PC-9 (cell line): ENCODE measurements around the gene CCP110. TPM values are rescaled to one million over a fixed set of nuclear protein-coding genes. Genes with fewer than 3 reads are reported as not detected.

Experiments
- BruUV-seq: library from RNA; stranded (reverse); fragments of 400-500 nt; replicated peaks from 2 replicates; lab custom pipeline; 2021; lab: Mats Ljungman, UMichigan
- CTCF ChIA-PET: fragments of 300-600 bp; sonication (Branson Sonifier 250); formaldehyde crosslinking; loops from one replicate; lab custom pipeline; 2022; ENCODE audit warnings: antibody characterized with exemption; lab: Charles Lee
- POLR2A ChIA-PET: fragments of 300-600 bp; sonication (Branson Sonifier 250); formaldehyde crosslinking; loops from one replicate; lab custom pipeline; 2022; ENCODE audit warnings: antibody characterized with exemption; ENCODE audit not compliant: unreplicated experiment; lab: Charles Lee
- DNase-seq, 2 experiments: peaks; one replicate each; pipeline versions ENCODE4 v3.0.0 to v3.0.0-alpha.2; 2015 to 2022; ENCODE audit warnings: mixed read lengths in 1 of 2
- H2AFZ ChIP-seq: fragments of 200-600 bp; sonication (generic); 2 replicates; pipeline ENCODE4 v1.8.1; 2017; ENCODE audit warnings: antibody characterized with exemption
- H3F3A ChIP-seq: fragments of 200-600 bp; sonication (generic); 2 replicates; pipeline ENCODE4 v1.8.1; 2017; ENCODE audit warnings: antibody characterized with exemption, mild to moderate bottlenecking, low read depth; ENCODE audit not compliant: insufficient read depth
- H3K27ac ChIP-seq: fragments of 200-600 bp; sonication (generic); 2 replicates; pipeline ENCODE4 v1.6.1; 2016; ENCODE audit warnings: mixed run types
- H3K27me3 ChIP-seq: fragments of 200-600 bp; sonication (generic); 2 replicates; pipeline ENCODE4 v1.6.1; 2016; ENCODE audit warnings: low read depth, mixed run types; ENCODE audit not compliant: insufficient read depth
- H3K36me3 ChIP-seq: fragments of 200-600 bp; sonication (generic); 2 replicates; pipeline ENCODE4 v1.6.1; 2016; ENCODE audit warnings: low read depth, mixed run types
- H3K4me1 ChIP-seq: fragments of 200-600 bp; sonication (generic); replicated peaks from 2 replicates; pipeline ENCODE4 v1.6.1; 2016; ENCODE audit warnings: mixed run types; ENCODE audit not compliant: insufficient read depth
- H3K4me2 ChIP-seq: fragments of 200-600 bp; sonication (generic); 2 replicates; pipeline ENCODE4 v1.6.1; 2017; ENCODE audit warnings: mixed run types
- H3K4me3 ChIP-seq: fragments of 200-600 bp; sonication (generic); 2 replicates; pipeline ENCODE4 v1.6.1; 2016; ENCODE audit warnings: mixed run types
- H3K79me2 ChIP-seq: fragments of 200-600 bp; sonication (generic); 2 replicates; pipeline ENCODE4 v1.6.1; 2017; ENCODE audit warnings: low read depth, mixed run types
- H3K9me2 ChIP-seq: fragments of 200-600 bp; sonication (generic); 2 replicates; pipeline ENCODE4 v1.8.1; 2017; ENCODE audit warnings: mild to moderate bottlenecking; ENCODE audit not compliant: insufficient read depth
- H3K9me3 ChIP-seq: fragments of 200-600 bp; sonication (generic); 2 replicates; pipeline ENCODE4 v1.8.1; 2016; ENCODE audit warnings: low read depth; ENCODE audit not compliant: insufficient read depth
- H4K20me1 ChIP-seq: fragments of 200-600 bp; sonication (generic); 2 replicates; pipeline ENCODE4 v1.8.1; 2017; ENCODE audit not compliant: insufficient read depth
- EZH2 ChIP-seq: fragments of 200-600 bp; sonication (generic); IDR thresholded peaks from 2 replicates; pipeline ENCODE4 v1.8.0; 2017; ENCODE audit warnings: antibody characterized with exemption, low read depth
- intact Hi-C: fragments of 100-400 bp; cut with micrococcal nuclease; formaldehyde crosslinking; loops from one replicate; pipeline ENCODE4 v1.10.0; 2022; ENCODE audit not compliant: unreplicated experiment
- total RNA-seq: library from RNA; stranded (reverse); gene quantifications from 2 replicates; pipeline ENCODE4 v1.2.3, GENCODE V29; 2021
- TF ChIP-seq, protein P1 (sequence below): fragments of 200-600 bp; sonication (generic); conservative IDR thresholded peaks from 2 replicates; pipeline ENCODE4 v1.6.1; 2017; ENCODE audit warnings: mixed run types, antibody characterized with exemption, mild to moderate bottlenecking, moderate library complexity

The CCP110 gene
- total RNA-seq, 1 experiment from 2014 or later: 31.9 TPM

- H3K9me3 ChIP-seq: peaks cover 6% of the 10 kb centered on the region; the same call in 1 of the 2 replicates
- no peaks in the 10 kb centered on the region for H3K36me3 ChIP-seq
- intact Hi-C loops: no loop called here
- H3F3A ChIP-seq: no peaks in the 10 kb centered on the region
- no peaks in the 10 kb centered on the region for H3K9me2 ChIP-seq
- H3K4me1 ChIP-seq: no peaks in the 10 kb centered on the region
- no peak overlapping the region for H3K4me3 ChIP-seq
- no peak overlapping the region for H3K27ac ChIP-seq
- H4K20me1 ChIP-seq: no peaks in the 10 kb centered on the region
- H3K27me3 ChIP-seq: no peaks in the 10 kb centered on the region
- CTCF ChIA-PET: interaction anchor here (0.6 kb wide), 1 partner anchor 342 kb away, joined by 4 read pairs; no protein-coding TSS in a partner anchor
- no peak overlapping the region for H3K4me2 ChIP-seq
- H2AFZ ChIP-seq: no peak overlapping the region
- TF ChIP-seq EZH2: no peak
- TF ChIP-seq, protein P1, sequence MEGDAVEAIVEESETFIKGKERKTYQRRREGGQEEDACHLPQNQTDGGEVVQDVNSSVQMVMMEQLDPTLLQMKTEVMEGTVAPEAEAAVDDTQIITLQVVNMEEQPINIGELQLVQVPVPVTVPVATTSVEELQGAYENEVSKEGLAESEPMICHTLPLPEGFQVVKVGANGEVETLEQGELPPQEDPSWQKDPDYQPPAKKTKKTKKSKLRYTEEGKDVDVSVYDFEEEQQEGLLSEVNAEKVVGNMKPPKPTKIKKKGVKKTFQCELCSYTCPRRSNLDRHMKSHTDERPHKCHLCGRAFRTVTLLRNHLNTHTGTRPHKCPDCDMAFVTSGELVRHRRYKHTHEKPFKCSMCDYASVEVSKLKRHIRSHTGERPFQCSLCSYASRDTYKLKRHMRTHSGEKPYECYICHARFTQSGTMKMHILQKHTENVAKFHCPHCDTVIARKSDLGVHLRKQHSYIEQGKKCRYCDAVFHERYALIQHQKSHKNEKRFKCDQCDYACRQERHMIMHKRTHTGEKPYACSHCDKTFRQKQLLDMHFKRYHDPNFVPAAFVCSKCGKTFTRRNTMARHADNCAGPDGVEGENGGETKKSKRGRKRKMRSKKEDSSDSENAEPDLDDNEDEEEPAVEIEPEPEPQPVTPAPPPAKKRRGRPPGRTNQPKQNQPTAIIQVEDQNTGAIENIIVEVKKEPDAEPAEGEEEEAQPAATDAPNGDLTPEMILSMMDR: no peak
- no TSS peak for BruUV-seq
- H3K79me2 ChIP-seq: no peaks in the 10 kb centered on the region
- POLR2A ChIA-PET: no interaction called here
- DNase-seq: no peak
Measured at GRCh38 chr16:19563377-19563776, 39.6 kb downstream of the CCP110 start.

DNA sequence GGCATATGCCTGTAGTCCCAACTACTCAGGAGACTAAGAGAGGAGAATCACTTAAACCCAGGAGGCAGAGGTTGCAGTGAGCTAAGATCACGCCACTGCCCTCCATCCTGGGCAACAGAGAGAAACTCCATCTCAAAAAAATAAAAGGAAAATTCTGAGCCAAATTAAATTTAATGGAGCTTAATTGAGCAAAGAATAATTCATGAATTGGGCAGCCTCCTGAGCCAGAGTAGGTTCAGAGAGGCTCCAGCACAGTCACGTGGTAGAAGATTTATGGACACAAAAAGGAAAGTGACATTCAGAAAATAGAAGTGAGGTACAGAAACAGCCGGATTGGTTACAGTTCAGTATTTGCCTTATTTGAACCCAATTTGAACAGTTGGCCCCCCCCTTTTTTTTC is 42.6 kb downstream of the CCP110 start:
- H3K4me3 ChIP-seq: no peak overlapping the region
- no peak overlapping the region for H2AFZ ChIP-seq
- ChIA-PET CTCF (no interaction called here), POLR2A (no interaction called here)
- no peaks in the 10 kb centered on the region for H3K79me2 ChIP-seq
- H3K9me2 ChIP-seq: no peaks in the 10 kb centered on the region
- H4K20me1 ChIP-seq: no peaks in the 10 kb centered on the region
- H3K27me3 ChIP-seq: no peaks in the 10 kb centered on the region
- no peaks in the 10 kb centered on the region for H3F3A ChIP-seq
- intact Hi-C loops: no loop called here
- BruUV-seq: no TSS peak
- TF ChIP-seq, protein P1: no peak
- no peak for TF ChIP-seq EZH2
- H3K4me1 ChIP-seq: no peaks in the 10 kb centered on the region
- no peak overlapping the region for H3K27ac ChIP-seq
- H3K9me3 ChIP-seq: peaks cover 6% of the 10 kb centered on the region; the same call in 1 of the 2 replicates
- H3K4me2 ChIP-seq: no peak overlapping the region
- no peaks in the 10 kb centered on the region for H3K36me3 ChIP-seq
- DNase-seq: no peak

GRCh38 chr16:19567560-19567959 is 43.8 kb downstream of the CCP110 start:
- no peaks in the 10 kb centered on the region for H3K9me2 ChIP-seq
- H2AFZ ChIP-seq: no peak overlapping the region
- no peaks in the 10 kb centered on the region for H3K79me2 ChIP-seq
- intact Hi-C loops: no loop called here
- no peak for DNase-seq
- ChIA-PET POLR2A (no interaction called here), CTCF (no interaction called here)
- H4K20me1 ChIP-seq: no peaks in the 10 kb centered on the region
- H3K9me3 ChIP-seq: peaks cover 6% of the 10 kb centered on the region; the same call in 1 of the 2 replicates
- H3K4me1 ChIP-seq: no peaks in the 10 kb centered on the region
- H3K36me3 ChIP-seq: no peaks in the 10 kb centered on the region
- TF ChIP-seq, protein P1: no peak
- TF ChIP-seq EZH2: no peak
- H3K4me2 ChIP-seq: no peak overlapping the region
- no peak overlapping the region for H3K27ac ChIP-seq
- H3K27me3 ChIP-seq: no peaks in the 10 kb centered on the region
- no peaks in the 10 kb centered on the region for H3F3A ChIP-seq
- no TSS peak for BruUV-seq
- no peak overlapping the region for H3K4me3 ChIP-seq
